HepG2 (cell line): ENCODE data around the gene NT5C. TPM values are rescaled to one million over a fixed set of nuclear protein-coding genes. Genes with fewer than 3 reads are reported as not detected.

Experiments
- DZIP1 ChIP-seq: sonication (generic); formaldehyde crosslinking; IDR thresholded peaks from 2 replicates; pipeline ENCODE4 v1.5.0; 2020; ENCODE audit warnings: mild to moderate bottlenecking, missing genetic modification reagents
- NONO ChIP-seq, 2 experiments: fragments of 450-650 bp in 1 of 2; sonication (generic) in 1 of 2; formaldehyde crosslinking in 1 of 2; IDR thresholded peaks in 1 of 2; conservative IDR thresholded peaks in 1 of 2; 2 replicates each; pipeline versions ENCODE4 v1.6.1 to v1.8.0; 2017 to 2022; ENCODE audit warnings: mild to moderate bottlenecking in 1 of 2, missing genetic modification reagents in 1 of 2, moderate library complexity in 1 of 2
- NR2F2 ChIP-seq: IDR thresholded peaks from 2 replicates; pipeline ENCODE4 v1.6.1; 2012; ENCODE audit warnings: low read depth, inconsistent platforms, borderline replicate concordance
- PBX3 ChIP-seq: sonication (generic); formaldehyde crosslinking; IDR thresholded peaks from 2 replicates; pipeline ENCODE4 v1.8.1; 2023; ENCODE audit warnings: missing genetic modification reagents, inconsistent platforms, borderline replicate concordance
- REST ChIP-seq, 2 experiments: IDR thresholded peaks; 2 replicates each; pipeline ENCODE4 v1.6.1; 2011 to 2012; ENCODE audit warnings: low read length in 2 of 2, borderline replicate concordance in 1 of 2, low read depth in 1 of 2, mild to moderate bottlenecking in 1 of 2, moderate library complexity in 1 of 2
- ZNF552 ChIP-seq: sonication (generic); formaldehyde crosslinking; IDR thresholded peaks from 2 replicates; pipeline ENCODE4 v1.9.0; 2022; ENCODE audit warnings: missing genetic modification reagents, mild to moderate bottlenecking, borderline replicate concordance
- ZNF644 ChIP-seq: IDR thresholded peaks from 2 replicates; pipeline ENCODE4 v1.6.1; 2016; ENCODE audit warnings: low read depth
- ZNF747 ChIP-seq: sonication (generic); formaldehyde crosslinking; IDR thresholded peaks from 2 replicates; pipeline ENCODE4 v1.8.1; 2023; ENCODE audit warnings: missing genetic modification reagents, mild to moderate bottlenecking, borderline replicate concordance
- ZNF883 ChIP-seq: sonication (generic); formaldehyde crosslinking; IDR thresholded peaks from 2 replicates; pipeline ENCODE4 v1.5.1; 2020; ENCODE audit warnings: mild to moderate bottlenecking, missing genetic modification reagents; ENCODE audit errors: not compliant biosample characterization
- polyA plus RNA-seq, 8 experiments: library from polyadenylated mRNA; depleted of rRNA in 3 of 8; stranded (reverse) in 7 of 8; unstranded in 1 of 8; fragments of >200 nt; fragmentation: Illumina TruSeq in 4 of 8; extraction: Trizol in 4 of 8; gene quantifications; 2 replicates each; pipeline versions ENCODE4 v1.2.1 to v1.2.3, GENCODE V29; 2011 to 2016; ENCODE audit warnings: low read depth in 4 of 8, missing spikeins in 1 of 8, mixed read lengths in 1 of 8; ENCODE audit not compliant: insufficient read depth in 1 of 8
- total RNA-seq, 5 experiments: library from RNA; depleted of rRNA; stranded (reverse); fragments of >200 nt; fragmentation: Illumina TruSeq; extraction: Trizol; gene quantifications; 2 replicates each; pipeline ENCODE4 v1.2.3, GENCODE V29; 2016; ENCODE audit warnings: low read depth in 1 of 5
- TF ChIP-seq, protein P1 (sequence below): sonication (generic); formaldehyde crosslinking; IDR thresholded peaks from 2 replicates; pipeline ENCODE4 v1.8.0; 2022; ENCODE audit warnings: mild to moderate bottlenecking, missing genetic modification reagents; ENCODE audit not compliant: insufficient replicate concordance

NT5C gene
- total and polyA plus RNA-seq, 2 of the 13 experiments (the other 11 are each of a cell fraction or from before 2014, with no cell fraction given): 42.8 to 48.6 TPM

DNA sequence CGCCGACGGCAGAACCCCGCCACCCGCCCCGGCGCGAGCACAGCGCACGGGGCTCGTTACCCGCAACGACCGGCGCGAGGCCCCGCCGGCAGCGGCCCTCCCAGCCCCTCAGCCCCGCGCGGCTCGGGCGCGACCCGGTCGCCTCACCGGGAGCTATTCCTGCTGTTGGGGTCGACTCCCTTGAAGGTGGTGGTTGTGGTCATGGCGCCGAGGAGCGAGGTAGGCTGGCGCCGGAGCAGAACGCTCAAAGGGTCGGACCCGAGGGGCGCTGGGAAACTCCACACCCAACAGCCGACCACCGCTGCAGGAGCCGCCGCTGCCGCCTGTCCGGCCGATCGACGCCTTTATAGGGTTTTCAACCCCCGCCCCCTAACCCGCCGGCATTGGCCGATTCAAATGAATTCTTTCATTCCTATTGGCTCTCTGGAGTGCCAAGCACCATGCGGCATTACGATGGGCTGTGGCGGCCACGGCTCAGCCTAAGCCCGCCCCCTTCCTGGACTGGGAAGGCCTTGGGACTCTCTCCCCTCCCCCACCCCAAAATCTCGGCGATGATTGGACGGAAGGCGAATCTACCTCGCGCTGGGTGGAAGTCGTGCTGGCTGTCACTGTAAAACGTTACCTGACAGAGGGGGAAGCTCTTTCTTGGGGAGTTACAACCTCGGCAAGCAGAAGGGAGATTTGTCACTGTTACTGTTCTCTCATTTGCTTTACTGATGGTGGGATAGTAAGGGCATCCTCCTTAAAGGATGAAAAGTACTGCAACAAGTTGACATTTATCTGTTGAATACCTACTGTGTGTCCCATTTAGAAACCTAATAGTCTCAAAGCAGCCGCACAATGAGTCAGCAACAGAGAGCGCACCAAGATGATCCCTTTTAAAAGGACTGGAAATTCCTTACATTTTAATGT lies 22.9 kb upstream of the NT5C start, which contains the start of gene JPT1 (continued):
- TF ChIP-seq DZIP1 (CRISPR knock-in tag): peak; percentile 86
- peak; percentile 94 for TF ChIP-seq ZNF883 (CRISPR knock-in tag)
- no peak for TF ChIP-seq NR2F2
- TF ChIP-seq ZNF747 (CRISPR knock-in tag): no peak
- TF ChIP-seq ZNF644: no peak
- TF ChIP-seq, protein P1, sequence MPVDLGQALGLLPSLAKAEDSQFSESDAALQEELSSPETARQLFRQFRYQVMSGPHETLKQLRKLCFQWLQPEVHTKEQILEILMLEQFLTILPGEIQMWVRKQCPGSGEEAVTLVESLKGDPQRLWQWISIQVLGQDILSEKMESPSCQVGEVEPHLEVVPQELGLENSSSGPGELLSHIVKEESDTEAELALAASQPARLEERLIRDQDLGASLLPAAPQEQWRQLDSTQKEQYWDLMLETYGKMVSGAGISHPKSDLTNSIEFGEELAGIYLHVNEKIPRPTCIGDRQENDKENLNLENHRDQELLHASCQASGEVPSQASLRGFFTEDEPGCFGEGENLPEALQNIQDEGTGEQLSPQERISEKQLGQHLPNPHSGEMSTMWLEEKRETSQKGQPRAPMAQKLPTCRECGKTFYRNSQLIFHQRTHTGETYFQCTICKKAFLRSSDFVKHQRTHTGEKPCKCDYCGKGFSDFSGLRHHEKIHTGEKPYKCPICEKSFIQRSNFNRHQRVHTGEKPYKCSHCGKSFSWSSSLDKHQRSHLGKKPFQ: peak; percentile 77
- TF ChIP-seq ZNF552 (CRISPR knock-in tag): 0 out of 2 replicates have a peak, but pooled peaks have one; percentile 27
- TF ChIP-seq REST (IDR thresholded peaks at IDR 0.05; ENCODE audit: borderline replicate concordance in 1 of 2, low read depth in 1 of 2, low read length in 2 of 2): peak in 1 of 2 experiments; percentile 75; a peak in 1 of 4 replicates
- TF ChIP-seq PBX3 (CRISPR knock-in tag): peak; percentile 52; the same call in 1 of the 2 replicates
- no peak for TF ChIP-seq NONO (IDR thresholded peaks at IDR 0.05)
- TF ChIP-seq NONO (CRISPR knock-in tag; conservative IDR thresholded peaks at IDR 0.05): peak; percentile 28; the same call in 1 of the 2 replicates
